CD4-positive, CD25-positive, alpha-beta regulatory T cell (primary cell): ENCODE measurements around the gene HTATIP2. TPM values are rescaled to one million over a fixed set of nuclear protein-coding genes. Genes with fewer than 3 reads are reported as not detected.
A peak's percentile ranks its signal among the peaks of the same experiment; 100 is the strongest.
"Not testable (repeated sequence)": the region's sequence is repeated elsewhere in the genome, so short reads cannot be mapped to it uniquely, and the experiment has no call there.

ENCODE experiments used
- ATAC-seq, 2 donors: fragments of 150-1000 bp; cut with Tn5 transposase; one replicate each; pipeline ENCODE4 v1.10.0; 2021; ENCODE audit warnings: low read depth in 2 of 2, moderate number of reproducible peaks in 2 of 2, moderate library complexity in 1 of 2
- DNase-seq, 3 donors: peaks; one replicate each; pipeline versions ENCODE4 v3.0.0 to v3.0.0-alpha.2; 2012 to 2022; ENCODE audit warnings: mixed read lengths in 1 of 3
- H3K27ac ChIP-seq: one replicate; pipeline ENCODE4 v1.7.0; 2013; ENCODE audit warnings: mild to moderate bottlenecking, low read length; ENCODE audit not compliant: insufficient read depth, poor library complexity, severe bottlenecking
- H3K27me3 ChIP-seq: one replicate; pipeline ENCODE4 v1.7.0; 2013; ENCODE audit warnings: low read length; ENCODE audit not compliant: control insufficient read depth, insufficient read depth
- H3K36me3 ChIP-seq: one replicate; pipeline ENCODE4 v1.7.0; 2013; ENCODE audit warnings: mild to moderate bottlenecking, low read length, moderate library complexity; ENCODE audit not compliant: control insufficient read depth, insufficient read depth
- H3K4me1 ChIP-seq: 2 replicates; pipeline ENCODE4 v1.7.0; 2013; ENCODE audit warnings: mild to moderate bottlenecking, low read length; ENCODE audit not compliant: insufficient read depth, control insufficient read depth, poor library complexity, severe bottlenecking
- H3K4me3 ChIP-seq: one replicate; pipeline ENCODE4 v1.7.0; 2013; ENCODE audit warnings: low read depth, mild to moderate bottlenecking, low read length, moderate library complexity
- H3K9me3 ChIP-seq, 2 experiments: 1 replicate in 1 of 2; 2 replicates in 1 of 2; pipeline ENCODE4 v1.7.0; 2013; ENCODE audit warnings: low read length in 2 of 2, mild to moderate bottlenecking in 1 of 2, moderate library complexity in 1 of 2; ENCODE audit not compliant: control insufficient read depth in 2 of 2
- H3K27ac Mint-ChIP-seq, 3 donors: one replicate each; pipeline ENCODE4 v1.8.0; 2020 to 2022; ENCODE audit warnings: mild to moderate bottlenecking in 3 of 3, mixed read lengths in 3 of 3, moderate library complexity in 2 of 3
- H3K27me3 Mint-ChIP-seq: one replicate; pipeline ENCODE4 v1.8.0; 2022; ENCODE audit warnings: mild to moderate bottlenecking, mixed read lengths
- H3K36me3 Mint-ChIP-seq: one replicate; pipeline ENCODE4 v1.8.0; 2020; ENCODE audit warnings: mixed read lengths
- H3K4me1 Mint-ChIP-seq, 4 donors: one replicate each; pipeline ENCODE4 v1.8.0; 2020 to 2022; ENCODE audit warnings: mixed read lengths in 4 of 4, mild to moderate bottlenecking in 1 of 4
- H3K4me3 Mint-ChIP-seq, 4 donors: one replicate each; pipeline ENCODE4 v1.8.0; 2020 to 2022; ENCODE audit warnings: mild to moderate bottlenecking in 4 of 4, mixed read lengths in 4 of 4, moderate library complexity in 3 of 4
- H3K9me3 Mint-ChIP-seq, 7 donors: one replicate each; pipeline ENCODE4 v1.8.0; 2020 to 2022; ENCODE audit warnings: mixed read lengths in 7 of 7, mild to moderate bottlenecking in 3 of 7, moderate library complexity in 2 of 7
- polyA plus RNA-seq, 4 donors: library from polyadenylated mRNA; unstranded; fragments of 300-500 nt; fragmentation: Illumina TruSeq; gene quantifications; one replicate each; pipeline ENCODE4 v1.2.3, GENCODE V29; 2021
- total RNA-seq: library from RNA; stranded (reverse); gene quantifications from one replicate; pipeline ENCODE4 v1.2.3, GENCODE V29; 2022

The HTATIP2 gene
- total and polyA plus RNA-seq, 5 donors from 2014 or later = 25.6 to 112 (median 108) TPM

DNA sequence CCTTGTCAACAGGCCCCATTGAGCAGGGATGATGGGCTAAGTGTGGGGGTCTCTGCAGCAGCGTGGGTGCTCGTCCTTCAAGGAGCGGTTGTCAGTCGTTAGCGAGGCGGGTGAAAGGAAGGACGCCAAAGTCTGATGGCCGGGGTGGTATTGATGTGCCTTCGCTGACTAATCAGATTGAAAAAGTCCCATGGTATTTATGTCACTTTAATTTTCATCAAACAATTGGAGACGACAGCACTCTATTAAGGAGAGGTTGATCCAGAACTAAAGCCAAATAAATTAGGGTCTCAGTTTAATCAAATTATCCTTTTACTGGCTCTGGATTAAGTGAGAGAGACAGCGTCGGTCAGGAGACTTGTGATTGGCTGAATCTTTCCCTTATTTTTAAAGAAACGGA lies 9.6 kb downstream of the HTATIP2 start:
- Mint-ChIP-seq H3K9me3 (no peaks in the 10 kb centered on the region), H3K36me3 (peaks cover 34% of the 10 kb centered on the region), H3K4me3 (no peak overlapping the region), H3K27me3 (no peaks in the 10 kb centered on the region), H3K4me1 (peaks cover 14 to 30% (median 22%) of the 10 kb centered on the region in 4 donors), H3K27ac (peak overlapping the region in 2 of 3 donors; percentile 33 to 49)
- ATAC-seq (no peak), DNase-seq (no peak)
- H3K27ac ChIP-seq = no peak overlapping the region
- no peaks in the 10 kb centered on the region for H3K9me3 ChIP-seq
- no peak overlapping the region for H3K4me3 ChIP-seq
- peaks cover 6% of the 10 kb centered on the region for H3K4me1 ChIP-seq
- peaks cover 30% of the 10 kb centered on the region for H3K36me3 ChIP-seq
- H3K27me3 ChIP-seq = no peaks in the 10 kb centered on the region

DNA sequence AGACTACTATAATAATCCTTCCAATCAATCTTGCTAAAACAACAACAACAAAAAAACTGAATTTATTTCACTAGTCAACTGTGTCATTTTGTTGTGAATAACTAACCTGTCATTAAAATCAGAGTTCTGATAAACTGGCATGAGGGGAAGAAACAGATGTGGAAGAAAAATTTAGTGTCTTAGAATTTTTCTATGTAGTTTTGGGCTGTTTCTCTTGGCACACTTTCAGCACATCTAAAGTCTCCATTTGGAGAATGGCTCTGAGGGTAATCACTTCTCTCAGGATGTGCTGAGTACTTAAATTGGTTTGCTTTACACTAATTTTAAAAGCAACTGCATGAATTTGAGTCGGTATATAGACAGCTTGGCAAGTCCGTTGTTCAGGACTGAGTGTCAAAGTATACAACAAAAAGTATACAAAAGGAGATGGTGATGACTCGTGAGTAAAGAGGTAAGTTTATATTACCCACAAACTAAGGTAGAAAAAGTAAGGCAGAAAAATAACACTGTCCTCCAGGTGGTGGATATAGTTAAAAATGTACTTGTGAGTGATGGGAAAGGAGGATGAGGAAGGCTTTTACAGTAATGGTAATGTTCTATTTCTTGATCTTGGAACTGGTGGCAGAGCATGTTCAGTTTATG lies 10.2 kb downstream of the HTATIP2 start:
- Mint-ChIP-seq H3K27me3 (no peaks in the 10 kb centered on the region), H3K36me3 (peaks cover 29% of the 10 kb centered on the region), H3K27ac (peak overlapping the region in 1 of 3 donors; percentile 33), H3K4me3 (no peak overlapping the region), H3K9me3 (no peaks in the 10 kb centered on the region), H3K4me1 (peaks cover 9 to 24% (median 17%) of the 10 kb centered on the region in 4 donors)
- ATAC-seq (no peak), DNase-seq (no peak)
- Histone ChIP-seq H3K4me3 (no peak overlapping the region), H3K36me3 (peaks cover 33% of the 10 kb centered on the region), H3K9me3 (no peaks in the 10 kb centered on the region), H3K27ac (no peak overlapping the region), H3K4me1 (peaks cover under 1% of the 10 kb centered on the region), H3K27me3 (no peaks in the 10 kb centered on the region)

DNA sequence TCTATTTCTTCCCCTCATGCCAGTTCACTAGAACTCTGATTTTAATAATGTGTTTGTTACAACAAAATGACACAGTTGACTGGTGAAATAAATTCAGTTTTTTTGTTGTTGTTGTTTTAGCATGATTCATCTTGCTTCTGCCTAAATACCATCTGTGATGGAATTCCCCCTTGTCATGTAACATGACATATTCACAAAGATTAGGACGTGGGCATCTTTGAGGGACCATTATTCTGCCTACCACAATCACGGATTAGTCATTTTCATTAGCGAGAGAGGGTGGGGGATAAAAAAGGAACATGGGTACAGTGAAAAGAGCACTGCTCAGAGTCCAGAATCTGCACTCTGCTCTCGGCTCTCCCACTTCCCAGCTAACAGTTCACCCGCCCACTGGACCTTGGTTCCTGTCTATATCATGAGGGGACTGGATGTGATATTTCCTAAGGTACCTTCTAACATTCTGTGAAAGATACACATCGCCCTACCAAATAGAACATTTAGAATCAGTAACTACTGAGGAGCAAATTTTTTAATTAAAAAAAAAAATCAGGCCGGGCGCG lies 11.3 kb downstream of the HTATIP2 start:
- peak overlapping the region; percentile 42 to 89 (median 52) for H3K27ac Mint-ChIP-seq
- H3K27me3 Mint-ChIP-seq = no peaks in the 10 kb centered on the region
- Histone ChIP-seq H3K9me3 (no peaks in the 10 kb centered on the region), H3K27ac (no peak overlapping the region), H3K4me3 (no peak overlapping the region), H3K36me3 (peaks cover 40% of the 10 kb centered on the region), H3K27me3 (no peaks in the 10 kb centered on the region), H3K4me1 (no peaks in the 10 kb centered on the region)
- H3K9me3 Mint-ChIP-seq = no peaks in the 10 kb centered on the region
- ATAC-seq (no peak), DNase-seq (no peak)
- H3K4me1 Mint-ChIP-seq = peaks cover 5 to 20% (median 11%) of the 10 kb centered on the region in 4 donors
- peaks cover 30% of the 10 kb centered on the region for H3K36me3 Mint-ChIP-seq
- H3K4me3 Mint-ChIP-seq = peak overlapping the region in 1 of 4 donors; percentile 10

DNA sequence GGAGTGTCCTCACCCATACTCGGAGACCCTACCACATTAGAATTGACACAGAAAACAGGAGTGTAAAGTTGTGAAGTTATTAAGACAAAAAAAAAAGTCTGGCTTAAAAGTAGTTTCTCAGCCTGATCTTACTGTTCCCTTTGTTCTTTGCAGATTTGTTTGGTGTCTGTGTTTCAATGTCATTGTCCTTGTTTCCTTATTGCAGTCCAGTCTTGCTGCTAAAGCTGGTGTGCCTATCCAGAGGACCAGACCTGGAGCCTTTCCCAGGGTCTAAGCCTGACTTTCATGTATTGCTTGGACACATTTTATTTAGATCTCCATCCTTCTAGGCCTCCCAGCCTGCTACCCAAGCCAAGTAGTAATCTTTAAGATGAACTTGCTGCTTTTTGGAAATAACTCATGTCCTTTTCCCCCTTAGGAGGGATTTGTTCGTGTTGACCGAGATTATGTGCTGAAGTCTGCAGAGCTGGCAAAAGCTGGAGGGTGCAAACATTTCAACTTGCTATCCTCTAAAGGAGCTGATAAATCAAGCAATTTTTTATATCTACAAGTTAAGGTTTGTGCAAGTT lies 12.7 kb downstream of the HTATIP2 start:
- H3K27me3 ChIP-seq = no peaks in the 10 kb centered on the region
- ATAC-seq = no peak
- H3K4me3 ChIP-seq = no peak overlapping the region
- H3K4me3 Mint-ChIP-seq = no peak overlapping the region
- H3K27ac Mint-ChIP-seq = no peak overlapping the region
- no peak for DNase-seq
- H3K36me3 ChIP-seq = peaks cover 38% of the 10 kb centered on the region
- no peaks in the 10 kb centered on the region for H3K27me3 Mint-ChIP-seq
- peaks cover 31% of the 10 kb centered on the region for H3K36me3 Mint-ChIP-seq
- no peaks in the 10 kb centered on the region for H3K9me3 ChIP-seq
- no peaks in the 10 kb centered on the region for H3K9me3 Mint-ChIP-seq
- H3K4me1 ChIP-seq = no peaks in the 10 kb centered on the region
- peaks cover 4 to 17% (median 10%) of the 10 kb centered on the region in 4 donors for H3K4me1 Mint-ChIP-seq
- H3K27ac ChIP-seq = no peak overlapping the region

DNA sequence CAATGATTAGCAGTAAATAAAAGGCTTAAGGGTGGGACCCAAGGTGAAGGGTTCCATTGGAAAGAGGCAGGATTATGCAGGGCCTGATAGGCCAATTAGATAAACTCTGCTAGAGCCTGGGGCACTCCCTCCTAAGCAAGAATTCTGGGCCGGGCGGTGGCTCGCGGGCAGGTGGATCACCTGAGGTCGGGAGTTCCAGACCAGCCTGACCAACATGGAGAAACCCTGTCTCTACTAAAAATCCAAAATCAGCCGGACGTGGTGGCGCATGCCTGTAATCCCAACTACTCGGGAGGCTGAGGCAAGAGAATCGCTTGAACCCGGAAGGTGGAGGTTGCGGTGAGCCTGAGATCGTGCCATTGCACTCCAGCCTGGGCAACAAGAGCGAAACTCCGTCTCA lies 22.5 kb downstream of the HTATIP2 start:
- H3K27ac Mint-ChIP-seq = peak overlapping the region in 2 of 3 donors; percentile 99 to 100
- H3K4me1 ChIP-seq = peaks cover 17% of the 10 kb centered on the region
- H3K27me3 ChIP-seq, H3K9me3 ChIP-seq, H3K4me3 ChIP-seq, DNase-seq, H3K27me3 Mint-ChIP-seq, H3K9me3 Mint-ChIP-seq, H3K27ac ChIP-seq, ATAC-seq: not testable (repeated sequence)
- H3K36me3 ChIP-seq = peaks cover 12% of the 10 kb centered on the region
- H3K4me1 Mint-ChIP-seq = peaks cover 15 to 39% (median 24%) of the 10 kb centered on the region in 4 donors
- peak overlapping the region; percentile 84 to 99 (median 98) for H3K4me3 Mint-ChIP-seq
- peaks cover 24% of the 10 kb centered on the region for H3K36me3 Mint-ChIP-seq

DNA sequence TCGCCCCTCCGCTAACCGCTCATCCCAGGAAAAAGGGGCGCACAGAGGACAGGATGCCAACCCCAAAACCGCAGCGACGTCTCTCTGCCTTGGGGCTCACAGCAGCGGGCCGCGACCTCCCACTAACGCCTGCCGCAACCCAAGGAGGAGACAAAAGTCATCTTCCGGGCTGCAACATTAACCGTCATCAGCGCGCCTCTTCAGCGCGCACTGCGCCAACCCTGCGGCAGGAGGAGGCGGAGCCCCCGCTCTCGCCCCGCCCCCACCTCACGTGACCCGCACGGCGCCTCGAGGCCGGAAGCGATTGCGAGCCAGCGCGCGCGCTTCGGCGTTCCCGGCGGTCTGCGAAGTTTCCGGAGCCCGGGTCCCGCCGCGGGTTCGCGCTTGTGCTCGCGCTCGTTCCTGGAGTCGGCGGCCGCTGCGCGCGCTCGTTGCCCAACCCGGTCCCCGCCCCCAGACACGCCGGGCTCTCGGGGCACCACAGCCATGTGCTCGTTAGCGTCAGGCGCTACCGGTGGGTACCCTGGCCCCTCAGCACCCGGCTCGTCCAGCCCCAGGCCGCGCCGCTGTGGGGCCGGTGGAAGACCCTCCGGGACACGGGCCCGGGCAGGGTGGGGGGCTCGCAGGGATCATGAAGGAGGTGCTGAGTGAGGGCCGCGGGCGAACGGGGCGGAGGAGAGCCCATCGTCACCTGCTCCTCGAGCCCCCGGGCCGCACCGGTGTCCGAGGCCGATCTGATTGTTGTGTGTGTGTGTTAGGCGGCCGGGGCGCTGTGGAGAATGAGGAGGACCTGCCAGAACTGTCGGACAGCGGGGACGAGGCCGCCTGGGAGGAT lies 24.0 kb downstream of the HTATIP2 start, which contains the start of gene PRMT3:
Gene PRMT3 (plus strand): TSS at position 456 of the 835 bp plus-strand sequence. CDS start 31 bp downstream, at position 487.
- Histone ChIP-seq H3K4me1 (peaks cover 17% of the 10 kb centered on the region), H3K9me3 (no peaks in the 10 kb centered on the region), H3K27me3 (no peaks in the 10 kb centered on the region), H3K27ac (peak within 1 kb of the TSS; percentile 95), H3K36me3 (peaks cover 11% of the 10 kb centered on the region), H3K4me3 (peak within 1 kb of the TSS; percentile 92)
- Mint-ChIP-seq H3K27me3 (no peaks in the 10 kb centered on the region), H3K4me1 (peaks cover 17 to 43% (median 28%) of the 10 kb centered on the region in 4 donors), H3K9me3 (no peaks in the 10 kb centered on the region), H3K4me3 (peak within 1 kb of the TSS; percentile 95 to 99 (median 98)), H3K27ac (peak within 1 kb of the TSS; percentile 99 to 100 (median 100)), H3K36me3 (peaks cover 17% of the 10 kb centered on the region)
- ATAC-seq = peak; percentile 88 to 89
- peak; percentile 96 to 98 (median 98) for DNase-seq
